Gastrocnemius medialis (tissue), 4 donors: ENCODE data around the gene TMEM132C. TPM values are rescaled to one million over a fixed set of nuclear protein-coding genes. Genes with fewer than 3 reads are reported as not detected.

Experiments used
- ATAC-seq, 2 donors: fragments of 150-250 bp; one replicate each; pipeline ENCODE4 v1.9.1; 2016
- DNase-seq, 2 donors: peaks; one replicate each; pipeline ENCODE4 v3.0.0-alpha.2; 2019
- H3K27ac ChIP-seq, 4 donors: fragments of 200-600 bp; sonication (generic); 1 replicate in 1 of 4; 2 replicates in 3 of 4; pipeline ENCODE4 v1.5.1; 2016 to 2018; ENCODE audit warnings: mild to moderate bottlenecking in 2 of 4, moderate library complexity in 1 of 4
- H3K27me3 ChIP-seq, 3 donors: fragments of 200-600 bp; sonication (generic) in 2 of 3; 1 replicate in 1 of 3; 2 replicates in 2 of 3; pipeline versions ENCODE4 v1.5.1 to v1.6.0; 2016 to 2019; ENCODE audit warnings: mild to moderate bottlenecking in 1 of 3, moderate library complexity in 1 of 3
- H3K36me3 ChIP-seq, 2 donors: fragments of 200-600 bp; sonication (generic) in 1 of 2; one replicate each; pipeline ENCODE4 v1.5.1; 2017 to 2018
- H3K4me1 ChIP-seq, 2 donors: fragments of 200-600 bp; sonication (generic) in 1 of 2; one replicate each; pipeline ENCODE4 v1.5.1; 2016 to 2017; ENCODE audit warnings: mild to moderate bottlenecking in 2 of 2
- H3K4me3 ChIP-seq, 4 donors: fragments of 200-600 bp; sonication (generic) in 3 of 4; 1 replicate in 1 of 4; 2 replicates in 3 of 4; pipeline ENCODE4 v1.5.1; 2016 to 2019; ENCODE audit warnings: mild to moderate bottlenecking in 2 of 4
- H3K9me3 ChIP-seq, 3 donors: fragments of 200-600 bp; sonication (generic) in 2 of 3; 1 replicate in 1 of 3; 2 replicates in 2 of 3; pipeline ENCODE4 v1.5.1; 2016 to 2019
- POLR2A ChIP-seq, 2 donors: fragments of 450-650 bp; IDR thresholded peaks; one replicate each; pipeline ENCODE4 v1.6.1; 2017; ENCODE audit warnings: antibody characterized with exemption in 2 of 2, mild to moderate bottlenecking in 2 of 2, moderate library complexity in 2 of 2
- in situ Hi-C, 4 donors: fragments of 200-750 bp; cut with MboI; loops; one replicate each; pipeline versions ENCODE4 v1.15.0 to v1.8.0; 2017; ENCODE audit warnings: low sequenced_read_pairs in 4 of 4
- intact Hi-C: fragments of 100-400 bp; cut with DNase I; formaldehyde crosslinking; loops from one replicate; pipeline ENCODE4 v1.15.1; 2023; ENCODE audit warnings: low total_unique reads
- total RNA-seq, 4 donors: library from RNA; depleted of rRNA; stranded (reverse); fragments of >200 nt; gene quantifications; one replicate each; pipeline versions ENCODE4 v1.1.0 to v1.2.3, GENCODE V29; 2016
- TF ChIP-seq, protein P1 (sequence below), 5 experiments: fragments of 450-650 bp in 3 of 5; fragments of 200-600 bp in 2 of 5; sonication (generic) in 2 of 5; IDR thresholded peaks in 4 of 5; conservative IDR thresholded peaks in 1 of 5; 1 replicate in 4 of 5; 2 replicates in 1 of 5; pipeline ENCODE4 v1.5.1; 2016 to 2019; ENCODE audit warnings: antibody characterized with exemption in 5 of 5, mild to moderate bottlenecking in 3 of 5, moderate library complexity in 3 of 5

Gene TMEM132C
- total RNA-seq, 4 donors from 2014 or later = 0.24 to 0.82 (median 0.68) TPM

DNA sequence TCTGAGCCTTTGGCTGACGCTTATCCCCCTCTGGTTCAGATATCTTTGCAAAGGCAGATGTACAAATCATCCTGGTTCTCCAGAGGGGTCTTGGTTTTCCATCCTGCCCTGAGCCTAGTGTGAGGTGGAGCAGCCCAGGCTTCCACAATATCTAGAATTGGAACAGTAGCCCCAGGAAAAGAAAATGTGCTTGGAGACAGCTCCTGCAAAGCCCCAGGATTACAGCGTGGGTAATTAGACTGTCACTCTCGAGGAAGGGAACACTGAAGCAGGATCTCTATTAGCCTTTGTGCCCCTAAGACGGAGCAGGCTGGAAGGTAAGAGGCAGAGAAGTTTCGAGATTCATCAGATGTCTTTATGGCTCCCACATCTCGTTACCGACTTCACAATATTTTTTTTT is 59.4 kb downstream of the TMEM132C start:
- ATAC-seq (no peak), DNase-seq (no peak)
- no peak overlapping the region for H3K27ac ChIP-seq
- no peaks in the 10 kb centered on the region for H3K9me3 ChIP-seq
- H3K27me3 ChIP-seq = peaks cover 0 to 3% (median 0%) of the 10 kb centered on the region in 3 donors
- in situ Hi-C loops = no loop called here
- TF ChIP-seq POLR2A (IDR thresholded peaks at IDR 0.05) = no peak
- TF ChIP-seq, protein P1, sequence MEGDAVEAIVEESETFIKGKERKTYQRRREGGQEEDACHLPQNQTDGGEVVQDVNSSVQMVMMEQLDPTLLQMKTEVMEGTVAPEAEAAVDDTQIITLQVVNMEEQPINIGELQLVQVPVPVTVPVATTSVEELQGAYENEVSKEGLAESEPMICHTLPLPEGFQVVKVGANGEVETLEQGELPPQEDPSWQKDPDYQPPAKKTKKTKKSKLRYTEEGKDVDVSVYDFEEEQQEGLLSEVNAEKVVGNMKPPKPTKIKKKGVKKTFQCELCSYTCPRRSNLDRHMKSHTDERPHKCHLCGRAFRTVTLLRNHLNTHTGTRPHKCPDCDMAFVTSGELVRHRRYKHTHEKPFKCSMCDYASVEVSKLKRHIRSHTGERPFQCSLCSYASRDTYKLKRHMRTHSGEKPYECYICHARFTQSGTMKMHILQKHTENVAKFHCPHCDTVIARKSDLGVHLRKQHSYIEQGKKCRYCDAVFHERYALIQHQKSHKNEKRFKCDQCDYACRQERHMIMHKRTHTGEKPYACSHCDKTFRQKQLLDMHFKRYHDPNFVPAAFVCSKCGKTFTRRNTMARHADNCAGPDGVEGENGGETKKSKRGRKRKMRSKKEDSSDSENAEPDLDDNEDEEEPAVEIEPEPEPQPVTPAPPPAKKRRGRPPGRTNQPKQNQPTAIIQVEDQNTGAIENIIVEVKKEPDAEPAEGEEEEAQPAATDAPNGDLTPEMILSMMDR (IDR thresholded peaks at IDR 0.05 in 4 of 5, conservative IDR thresholded peaks at IDR 0.05 in 1 of 5) = no peak
- H3K4me3 ChIP-seq = no peak overlapping the region
- no peaks in the 10 kb centered on the region for H3K4me1 ChIP-seq
- no peaks in the 10 kb centered on the region for H3K36me3 ChIP-seq
- intact Hi-C loops = no loop called here

DNA sequence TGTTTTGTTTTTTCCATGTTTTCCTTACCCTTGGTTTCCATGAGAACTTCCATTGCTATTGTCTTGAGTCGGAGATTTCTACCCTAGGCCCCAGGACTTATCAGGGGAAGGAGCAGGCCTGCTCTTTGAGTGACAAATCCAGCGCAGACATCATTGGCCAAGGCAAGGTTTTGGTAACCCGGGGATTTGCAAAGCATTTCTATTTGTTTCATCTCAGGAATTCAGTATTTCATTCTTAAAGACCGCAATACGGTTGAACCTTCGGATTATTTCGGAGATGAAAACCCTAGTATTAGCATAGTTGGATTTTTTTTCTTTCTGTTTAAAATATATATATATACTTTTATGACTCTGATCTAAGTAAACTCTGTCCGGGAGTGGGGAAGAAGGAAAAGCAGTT is 62.0 kb downstream of the TMEM132C start:
- no peaks in the 10 kb centered on the region for H3K36me3 ChIP-seq
- TF ChIP-seq, protein P1 (IDR thresholded peaks at IDR 0.05 in 4 of 5, conservative IDR thresholded peaks at IDR 0.05 in 1 of 5) = no peak
- no peak for TF ChIP-seq POLR2A (IDR thresholded peaks at IDR 0.05)
- H3K4me3 ChIP-seq = no peak overlapping the region
- intact Hi-C loops (no loop called here), in situ Hi-C loops (no loop called here)
- DNase-seq (no peak), ATAC-seq (no peak)
- no peaks in the 10 kb centered on the region for H3K4me1 ChIP-seq
- peaks cover 0 to 3% (median 0%) of the 10 kb centered on the region in 3 donors for H3K27me3 ChIP-seq
- no peaks in the 10 kb centered on the region for H3K9me3 ChIP-seq
- H3K27ac ChIP-seq = no peak overlapping the region

DNA sequence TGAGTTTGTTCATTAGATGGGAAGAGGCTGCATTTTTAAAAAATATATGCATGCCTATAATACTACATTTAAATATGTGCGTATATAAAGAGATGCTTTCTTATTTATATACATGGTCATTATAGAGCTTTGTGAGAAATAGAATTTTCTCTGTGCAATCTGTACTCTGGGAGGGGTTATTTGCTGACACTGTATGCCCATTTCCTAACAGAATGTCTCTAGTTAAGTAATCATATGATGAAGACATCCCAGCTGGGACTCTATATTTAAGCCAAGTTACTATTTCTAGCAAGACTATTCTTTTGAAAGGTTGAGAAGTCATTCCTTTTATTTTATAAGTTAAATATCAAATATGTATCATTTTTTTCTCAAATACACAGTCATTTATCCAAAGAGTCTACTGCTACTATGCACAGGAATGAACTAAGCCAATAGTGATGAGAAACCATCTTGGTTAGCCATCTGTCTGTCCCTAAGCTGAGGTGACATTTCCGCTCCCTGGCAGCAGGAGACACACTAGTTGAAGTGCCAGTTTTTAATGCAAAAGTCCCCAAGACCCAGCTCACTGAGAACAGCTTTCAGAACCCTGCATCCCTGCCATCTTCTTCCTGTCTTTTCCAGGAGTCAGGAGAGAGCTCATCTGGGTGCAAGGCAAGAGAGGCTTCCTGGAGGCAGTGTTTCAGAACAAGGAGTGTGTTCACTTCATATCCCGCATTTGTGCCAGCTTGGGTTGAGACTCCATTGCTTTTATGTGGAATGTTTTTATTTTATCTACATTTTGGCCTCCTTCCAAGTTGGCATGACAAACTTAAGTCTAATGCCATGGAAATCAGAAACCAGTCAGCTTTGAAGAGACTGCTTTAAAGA is 69.5 kb downstream of the TMEM132C start:
- Histone ChIP-seq H3K9me3 (no peaks in the 10 kb centered on the region), H3K4me1 (no peaks in the 10 kb centered on the region), H3K4me3 (no peak overlapping the region), H3K36me3 (no peaks in the 10 kb centered on the region), H3K27me3 (no peaks in the 10 kb centered on the region), H3K27ac (no peak overlapping the region)
- no peak for DNase-seq
- no peak for ATAC-seq
- TF ChIP-seq, protein P1 (IDR thresholded peaks at IDR 0.05 in 4 of 5, conservative IDR thresholded peaks at IDR 0.05 in 1 of 5) = no peak
- no peak for TF ChIP-seq POLR2A (IDR thresholded peaks at IDR 0.05)
- intact Hi-C loops = no loop called here
- in situ Hi-C loops = no loop called here

DNA sequence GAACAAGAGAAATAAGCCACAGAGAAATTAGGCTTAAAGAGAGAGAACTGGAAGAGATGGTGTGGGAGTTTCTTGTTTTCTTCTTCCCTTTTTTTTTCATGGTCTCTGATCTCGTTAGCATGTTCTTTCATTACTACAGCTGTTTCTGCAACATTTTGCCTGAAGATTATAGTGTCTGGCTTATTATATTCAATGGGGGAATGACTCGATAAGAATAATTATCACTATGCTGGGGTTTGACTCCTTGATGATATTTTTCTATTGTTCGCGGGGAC is 70.0 kb downstream of the TMEM132C start:
- no peaks in the 10 kb centered on the region for H3K36me3 ChIP-seq
- DNase-seq (no peak), ATAC-seq (no peak)
- no peaks in the 10 kb centered on the region for H3K4me1 ChIP-seq
- no peaks in the 10 kb centered on the region for H3K27me3 ChIP-seq
- in situ Hi-C loops (no loop called here), intact Hi-C loops (no loop called here)
- H3K27ac ChIP-seq = no peak overlapping the region
- no peak for TF ChIP-seq POLR2A (IDR thresholded peaks at IDR 0.05)
- TF ChIP-seq, protein P1 (IDR thresholded peaks at IDR 0.05 in 4 of 5, conservative IDR thresholded peaks at IDR 0.05 in 1 of 5) = no peak
- no peak overlapping the region for H3K4me3 ChIP-seq
- H3K9me3 ChIP-seq = no peaks in the 10 kb centered on the region
